OCI-LY1 (cell line): ENCODE data around the gene JUNB.

ENCODE experiments used
- H2AFZ ChIP-seq: fragments of 200-600 bp; sonication (generic), shearing (Covaris generic); 2 replicates; pipeline ENCODE4 v1.6.0; 2014; ENCODE audit warnings: antibody characterized with exemption, mild to moderate bottlenecking, low read length
- H3F3A ChIP-seq: fragments of 200-600 bp; sonication (generic), shearing (Covaris generic); 2 replicates; pipeline ENCODE4 v1.6.0; 2014; ENCODE audit warnings: mild to moderate bottlenecking, antibody characterized with exemption, low read length, moderate library complexity; ENCODE audit not compliant: insufficient read depth
- H3K27ac ChIP-seq: fragments of 200-600 bp; sonication (generic); 2 replicates; pipeline ENCODE4 v1.5.1; 2014; ENCODE audit warnings: low read length, mixed run types, mild to moderate bottlenecking, low read depth; ENCODE audit not compliant: poor library complexity, severe bottlenecking
- H3K27me3 ChIP-seq: fragments of 200-600 bp; sonication (generic); 2 replicates; pipeline ENCODE4 v1.6.0; 2014; ENCODE audit warnings: antibody characterized with exemption, mild to moderate bottlenecking, low read length, moderate library complexity; ENCODE audit not compliant: insufficient read depth
- H3K36me3 ChIP-seq: fragments of 200-600 bp; sonication (generic); 2 replicates; pipeline ENCODE4 v1.6.1; 2014; ENCODE audit warnings: mild to moderate bottlenecking, antibody characterized with exemption, low read length, moderate library complexity, mixed read lengths; ENCODE audit not compliant: insufficient read depth
- H3K4me1 ChIP-seq: fragments of 200-600 bp; sonication (generic); 2 replicates; pipeline ENCODE4 v1.5.1; 2014; ENCODE audit warnings: mild to moderate bottlenecking, low read length, moderate library complexity; ENCODE audit not compliant: insufficient read depth, severe bottlenecking
- H3K4me2 ChIP-seq: fragments of 200-600 bp; sonication (generic), shearing (Covaris generic); 2 replicates; pipeline ENCODE4 v1.6.1; 2014; ENCODE audit warnings: low read length
- H3K4me3 ChIP-seq: fragments of 200-600 bp; sonication (generic); 2 replicates; pipeline ENCODE4 v1.5.1; 2014; ENCODE audit warnings: low read length, low read depth, mild to moderate bottlenecking, mixed read lengths; ENCODE audit not compliant: poor library complexity, severe bottlenecking
- H3K79me2 ChIP-seq: fragments of 200-600 bp; shearing (Covaris generic); 2 replicates; pipeline ENCODE4 v1.6.1; 2016; ENCODE audit warnings: mixed run types, low read length, mixed read lengths; ENCODE audit not compliant: insufficient read depth
- H3K9ac ChIP-seq: fragments of 200-600 bp; sonication (generic), shearing (Covaris generic); 2 replicates; pipeline ENCODE4 v1.6.1; 2014; ENCODE audit warnings: mild to moderate bottlenecking, low read length, mixed read lengths
- H3K9me2 ChIP-seq: fragments of 200-600 bp; sonication (generic), shearing (Covaris generic); 2 replicates; pipeline ENCODE4 v1.6.1; 2014; ENCODE audit warnings: low read depth, mild to moderate bottlenecking, low read length, mixed read lengths
- H3K9me3 ChIP-seq: fragments of 200-600 bp; shearing (Covaris generic); 2 replicates; pipeline ENCODE4 v1.6.1; 2014; ENCODE audit warnings: low read length, mixed read lengths
- H4K20me1 ChIP-seq: fragments of 200-600 bp; sonication (generic), shearing (Covaris generic); 2 replicates; pipeline ENCODE4 v1.6.0; 2016; ENCODE audit warnings: mild to moderate bottlenecking, low read length; ENCODE audit not compliant: insufficient read depth
- CTCF ChIP-seq: fragments of 200-600 bp; sonication (generic), shearing (Covaris generic); IDR thresholded peaks from 2 replicates; pipeline ENCODE4 v1.5.1; 2017; ENCODE audit warnings: mild to moderate bottlenecking, antibody characterized with exemption, low read length, moderate library complexity, mixed read lengths
- EZH2 ChIP-seq: fragments of 200-600 bp; sonication (generic), shearing (Covaris generic); IDR thresholded peaks from 2 replicates; pipeline ENCODE4 v1.8.0; 2017; ENCODE audit warnings: borderline replicate concordance, mixed run types, mild to moderate bottlenecking, antibody characterized with exemption, low read length, moderate library complexity, mixed read lengths

JUNB gene

GRCh38 chr19:12752056-12752781, 39.1 kb upstream of the JUNB start:
- no peaks in the 10 kb centered on the region for H3K79me2 ChIP-seq
- H3K9me2 ChIP-seq, result no peaks in the 10 kb centered on the region
- no peak for TF ChIP-seq EZH2
- TF ChIP-seq CTCF, result no peak
- H3K9ac ChIP-seq, result no peak overlapping the region
- no peaks in the 10 kb centered on the region for H4K20me1 ChIP-seq
- H3K4me1 ChIP-seq, result no peaks in the 10 kb centered on the region
- no peak overlapping the region for H3K4me3 ChIP-seq
- no peak overlapping the region for H3K4me2 ChIP-seq
- peaks cover 7% of the 10 kb centered on the region; the same call in 1 of the 2 replicates for H3K9me3 ChIP-seq
- H3K27ac ChIP-seq, result no peak overlapping the region
- peaks cover 13% of the 10 kb centered on the region for H3K36me3 ChIP-seq
- no peaks in the 10 kb centered on the region for H3F3A ChIP-seq
- peaks cover 6% of the 10 kb centered on the region; the same call in 1 of the 2 replicates for H3K27me3 ChIP-seq
- H2AFZ ChIP-seq, result no peak overlapping the region

DNA sequence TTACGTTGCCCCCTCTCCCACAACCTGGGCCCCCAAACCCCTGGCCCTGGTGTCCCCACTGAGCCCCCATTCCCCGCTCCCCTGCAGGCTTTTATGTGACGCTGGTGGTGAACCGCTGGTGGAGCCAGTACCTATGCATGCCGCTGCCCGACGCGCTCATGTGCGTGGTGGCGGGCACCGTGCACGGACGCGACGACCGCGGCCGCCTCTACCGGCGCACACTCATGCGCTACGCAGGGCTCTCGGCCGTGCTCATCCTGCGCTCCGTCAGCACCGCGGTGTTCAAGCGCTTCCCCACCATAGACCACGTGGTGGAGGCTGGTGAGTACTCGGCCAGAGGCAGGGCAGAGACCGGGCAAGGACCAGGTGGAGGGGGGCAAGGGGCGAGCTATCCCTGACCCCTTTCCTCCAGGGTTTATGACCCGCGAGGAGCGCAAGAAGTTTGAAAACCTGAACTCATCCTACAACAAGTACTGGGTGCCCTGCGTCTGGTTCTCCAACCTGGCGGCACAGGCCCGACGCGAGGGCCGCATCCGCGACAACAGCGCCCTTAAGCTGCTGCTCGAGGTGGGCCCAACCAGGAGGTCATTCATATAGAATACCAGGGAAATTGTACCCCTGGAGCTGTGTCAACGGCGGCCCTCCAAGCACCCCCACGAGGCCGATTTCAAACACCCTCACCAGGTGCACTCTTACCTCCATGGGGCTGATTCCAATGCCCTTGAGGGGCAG, 36.7 kb upstream of the JUNB start:
- Histone ChIP-seq H3K27me3 (peaks cover 6% of the 10 kb centered on the region; the same call in 1 of the 2 replicates), H3K4me2 (no peak overlapping the region), H3K9me3 (no peaks in the 10 kb centered on the region), H3K36me3 (no peaks in the 10 kb centered on the region), H3K9ac (no peak overlapping the region), H4K20me1 (no peaks in the 10 kb centered on the region), H2AFZ (no peak overlapping the region), H3K4me3 (no peak overlapping the region), H3F3A (no peaks in the 10 kb centered on the region), H3K4me1 (peaks cover 3% of the 10 kb centered on the region), H3K9me2 (no peaks in the 10 kb centered on the region), H3K27ac (no peak overlapping the region), H3K79me2 (no peaks in the 10 kb centered on the region)
- no peak for TF ChIP-seq EZH2
- TF ChIP-seq CTCF, result no peak

DNA sequence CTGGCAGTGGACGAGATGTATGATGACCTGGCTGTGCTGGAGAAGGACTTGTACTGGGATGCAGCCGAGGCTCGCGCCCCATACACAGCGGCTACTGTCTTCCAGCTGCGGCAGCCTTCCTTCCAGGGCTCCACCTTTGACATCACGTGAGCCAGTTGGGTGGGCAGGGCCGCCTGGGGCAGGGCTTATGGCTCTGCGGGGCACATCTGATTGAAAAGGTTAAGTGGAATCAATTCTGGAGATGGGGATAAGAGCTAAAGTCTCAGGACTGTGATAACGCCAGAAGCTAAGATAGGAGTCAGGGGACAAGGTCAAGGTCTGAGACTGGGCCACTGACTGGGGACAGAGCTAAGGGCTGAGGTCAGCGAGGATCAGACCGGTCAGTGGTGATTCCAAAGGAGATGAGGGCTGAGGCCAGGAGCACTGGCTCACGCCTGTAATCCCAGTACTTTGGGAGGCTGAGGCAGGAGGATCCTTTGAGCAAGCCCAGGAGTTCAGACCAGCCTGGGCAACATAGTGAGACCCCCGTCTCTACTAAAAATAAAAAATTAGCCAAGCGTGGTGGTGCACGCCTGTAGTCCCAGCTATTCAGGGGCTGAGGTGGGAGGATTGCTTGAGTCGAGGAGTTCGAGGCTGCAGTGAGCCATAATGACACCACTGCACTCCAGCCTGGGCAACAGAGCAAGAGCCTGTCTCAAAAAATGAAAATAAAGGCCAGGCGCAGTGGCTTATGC, 35.0 kb upstream of the JUNB start:
- H3K9me2 ChIP-seq, result no peaks in the 10 kb centered on the region
- H3K4me2 ChIP-seq, result no peak overlapping the region
- H3K9me3 ChIP-seq, result no peaks in the 10 kb centered on the region
- no peaks in the 10 kb centered on the region for H3K36me3 ChIP-seq
- H3K4me3 ChIP-seq, result no peak overlapping the region
- no peak overlapping the region for H3K9ac ChIP-seq
- no peaks in the 10 kb centered on the region for H4K20me1 ChIP-seq
- H2AFZ ChIP-seq, result no peak overlapping the region
- no peaks in the 10 kb centered on the region for H3K79me2 ChIP-seq
- peaks cover 4% of the 10 kb centered on the region; the same call in 1 of the 2 replicates for H3K27me3 ChIP-seq
- TF ChIP-seq EZH2, result no peak
- no peak for TF ChIP-seq CTCF
- H3K4me1 ChIP-seq, result peaks cover 3% of the 10 kb centered on the region
- no peak overlapping the region for H3K27ac ChIP-seq
- no peaks in the 10 kb centered on the region for H3F3A ChIP-seq
